Vagina (tissue), 2 donors: ENCODE results near the gene DICER1. TPM values are rescaled to one million over a fixed set of nuclear protein-coding genes. Genes with fewer than 3 reads are reported as not detected.

Experiments
- DNase-seq, 2 donors: peaks; one replicate each; pipeline ENCODE4 v3.0.0-alpha.2; 2017; ENCODE audit errors: extremely low spot score in 2 of 2
- H3K27ac ChIP-seq: fragments of 200-600 bp; sonication (generic); one replicate; pipeline ENCODE4 v1.5.1; 2019
- H3K27me3 ChIP-seq: fragments of 200-600 bp; sonication (generic); one replicate; pipeline ENCODE4 v1.5.1; 2019
- H3K36me3 ChIP-seq, 2 donors: fragments of 200-600 bp; sonication (generic); one replicate each; pipeline ENCODE4 v1.5.1; 2017 to 2019
- H3K4me1 ChIP-seq: fragments of 200-600 bp; sonication (generic); one replicate; pipeline ENCODE4 v1.5.1; 2019
- H3K4me3 ChIP-seq, 2 donors: fragments of 200-600 bp; sonication (generic); 1 replicate in 1 of 2; 2 replicates in 1 of 2; pipeline ENCODE4 v1.5.1; 2016 to 2019
- H3K9me3 ChIP-seq: fragments of 200-600 bp; sonication (generic); one replicate; pipeline ENCODE4 v1.5.1; 2019
- CTCF ChIP-seq, 3 experiments: fragments of 450-650 bp in 2 of 3; fragments of 200-600 bp in 1 of 3; sonication (generic) in 1 of 3; IDR thresholded peaks; one replicate each; pipeline ENCODE4 v1.5.1; 2017 to 2019; ENCODE audit warnings: antibody characterized with exemption in 3 of 3, mild to moderate bottlenecking in 2 of 3, moderate library complexity in 2 of 3
- POLR2A ChIP-seq, 2 donors: fragments of 450-650 bp; IDR thresholded peaks; one replicate each; pipeline ENCODE4 v1.6.1; 2017; ENCODE audit warnings: antibody characterized with exemption in 2 of 2, mild to moderate bottlenecking in 2 of 2, moderate library complexity in 2 of 2
- POLR2AphosphoS5 ChIP-seq, 2 donors: sonication (generic); formaldehyde crosslinking; IDR thresholded peaks; one replicate each; pipeline ENCODE4 v1.9.0; 2017; ENCODE audit warnings: antibody characterized with exemption in 2 of 2, mild to moderate bottlenecking in 2 of 2, low read depth in 1 of 2; ENCODE audit not compliant: insufficient read depth in 1 of 2
- intact Hi-C: fragments of 100-400 bp; cut with DNase I; formaldehyde crosslinking; loops from one replicate; pipeline ENCODE4 v1.15.1; 2023
- total RNA-seq: library from RNA; depleted of rRNA; stranded (reverse); fragments of >200 nt; gene quantifications from one replicate; pipeline ENCODE4 v1.2.3, GENCODE V29; 2016

Gene DICER1
- total RNA-seq, 1 donor from 2014 or later: 68.3 TPM

- Histone ChIP-seq H3K4me3 (no peak overlapping the region), H3K4me1 (no peaks in the 10 kb centered on the region), H3K36me3 (peaks cover 0 to 86% of the 10 kb centered on the region in 2 donors), H3K27me3 (no peaks in the 10 kb centered on the region), H3K9me3 (no peaks in the 10 kb centered on the region), H3K27ac (no peak overlapping the region)
- intact Hi-C loops: no loop called here
- no peak for DNase-seq
- TF ChIP-seq POLR2A (IDR thresholded peaks at IDR 0.05) (no peak), CTCF (IDR thresholded peaks at IDR 0.05) (no peak), POLR2AphosphoS5 (IDR thresholded peaks at IDR 0.05; ENCODE audit: insufficient read depth in 1 of 2, low read depth in 1 of 2) (no peak)
Observed at GRCh38 chr14:95106971-95107370, 50.4 kb downstream of the DICER1 start.

DNA sequence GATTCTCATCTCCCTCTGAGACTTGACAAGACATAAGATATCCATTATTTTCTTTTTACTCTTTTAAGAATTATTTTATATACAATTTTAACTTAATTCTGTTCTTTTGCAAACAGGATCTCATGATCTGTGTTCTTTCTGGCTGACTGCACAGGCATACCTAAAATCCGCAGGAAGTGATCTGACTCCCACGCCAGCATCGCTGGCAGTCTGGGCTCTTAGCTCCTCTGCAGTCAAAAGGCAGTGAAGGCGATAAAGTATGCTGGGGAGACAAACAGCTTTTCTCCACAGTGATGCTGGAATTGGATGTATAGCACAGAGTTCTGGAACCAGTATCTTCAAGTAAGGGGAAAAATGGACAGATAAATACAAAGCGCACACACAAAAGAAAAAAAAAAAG, 52.4 kb downstream of the DICER1 start:
- DNase-seq: no peak
- Histone ChIP-seq H3K36me3 (peaks cover 0 to 65% of the 10 kb centered on the region in 2 donors), H3K4me3 (no peak overlapping the region), H3K27me3 (no peaks in the 10 kb centered on the region), H3K9me3 (no peaks in the 10 kb centered on the region), H3K27ac (no peak overlapping the region), H3K4me1 (peaks cover 13% of the 10 kb centered on the region)
- TF ChIP-seq POLR2A (IDR thresholded peaks at IDR 0.05): no peak
- TF ChIP-seq CTCF (IDR thresholded peaks at IDR 0.05): no peak
- TF ChIP-seq POLR2AphosphoS5 (IDR thresholded peaks at IDR 0.05; ENCODE audit: insufficient read depth in 1 of 2, low read depth in 1 of 2): no peak
- intact Hi-C loops: no loop called here

DNA sequence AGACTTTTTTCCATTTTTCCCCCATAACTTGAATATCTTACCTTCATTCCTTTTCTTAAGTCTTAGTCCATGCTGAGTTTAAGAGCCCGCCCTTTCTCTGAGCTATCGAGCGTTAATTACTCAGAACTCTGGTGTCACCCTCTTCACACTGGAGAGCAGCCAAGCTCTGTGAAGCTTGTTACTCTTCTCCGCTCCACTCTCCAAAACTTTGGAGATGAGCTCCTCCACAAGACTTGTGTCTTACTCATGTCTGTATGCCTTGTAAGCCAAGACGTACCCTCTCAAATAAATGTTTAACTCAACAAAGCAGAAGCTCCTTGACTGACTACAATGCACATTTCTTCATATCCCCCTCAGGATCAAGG, 54.7 kb downstream of the DICER1 start:
- no peak for TF ChIP-seq POLR2A (IDR thresholded peaks at IDR 0.05)
- no peak for TF ChIP-seq CTCF (IDR thresholded peaks at IDR 0.05)
- no peak for TF ChIP-seq POLR2AphosphoS5 (IDR thresholded peaks at IDR 0.05; ENCODE audit: insufficient read depth in 1 of 2, low read depth in 1 of 2)
- Histone ChIP-seq H3K9me3 (no peaks in the 10 kb centered on the region), H3K27ac (no peak overlapping the region), H3K27me3 (no peaks in the 10 kb centered on the region), H3K4me3 (no peak overlapping the region), H3K4me1 (peaks cover 24% of the 10 kb centered on the region), H3K36me3 (peaks cover 0 to 48% of the 10 kb centered on the region in 2 donors)
- DNase-seq: no peak
- intact Hi-C loops: no loop called here

DNA sequence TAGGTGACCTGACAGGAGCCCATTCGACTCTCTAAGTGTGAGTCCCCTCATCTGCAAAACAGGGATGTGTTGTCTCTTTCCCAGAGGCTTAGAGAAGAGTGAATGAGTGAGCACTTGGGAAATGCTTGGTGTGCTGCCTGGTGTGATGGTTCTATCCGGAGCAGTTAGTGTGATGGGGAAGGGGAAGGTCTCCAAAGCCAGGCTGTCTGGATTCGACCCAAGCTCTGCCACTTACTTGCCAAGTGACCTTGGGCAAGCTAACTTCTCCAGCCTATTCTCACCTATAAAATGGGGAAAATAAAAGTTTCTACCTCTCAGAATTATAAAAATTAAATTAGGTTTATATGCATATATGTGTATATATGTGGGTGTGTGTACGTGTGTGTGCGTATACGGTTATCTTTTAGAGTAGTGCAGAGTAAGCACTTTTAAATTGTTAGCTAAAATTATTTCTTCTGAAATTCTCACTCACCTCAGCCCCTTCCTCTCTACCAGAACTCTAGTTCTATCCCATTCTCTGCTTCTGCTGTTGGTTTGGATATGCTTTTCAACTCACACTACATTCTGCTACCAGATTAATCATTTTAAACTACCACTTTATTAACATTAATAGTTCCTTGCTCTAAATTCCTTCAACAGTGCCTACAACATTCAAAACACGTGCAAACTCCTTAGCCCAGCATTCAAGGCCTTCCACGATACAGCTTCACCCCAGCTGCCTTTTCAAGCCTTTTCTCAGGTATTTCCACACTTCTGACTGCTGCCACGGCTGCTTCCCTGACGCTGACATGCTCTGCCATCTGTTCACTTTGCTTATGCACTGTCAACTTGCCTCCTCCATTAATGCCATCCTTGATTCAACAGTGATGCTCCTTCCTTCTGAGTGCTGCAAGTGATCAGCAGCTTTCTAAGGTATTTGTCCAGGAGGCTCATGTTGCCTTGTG, 55.3 kb downstream of the DICER1 start:
- Histone ChIP-seq H3K4me1 (peaks cover 24% of the 10 kb centered on the region), H3K27me3 (no peaks in the 10 kb centered on the region), H3K27ac (no peak overlapping the region), H3K9me3 (no peaks in the 10 kb centered on the region), H3K36me3 (peaks cover 0 to 42% of the 10 kb centered on the region in 2 donors), H3K4me3 (no peak overlapping the region)
- intact Hi-C loops: no loop called here
- TF ChIP-seq POLR2A (IDR thresholded peaks at IDR 0.05) (no peak), POLR2AphosphoS5 (IDR thresholded peaks at IDR 0.05; ENCODE audit: insufficient read depth in 1 of 2, low read depth in 1 of 2) (no peak), CTCF (IDR thresholded peaks at IDR 0.05) (no peak)
- no peak for DNase-seq

DNA sequence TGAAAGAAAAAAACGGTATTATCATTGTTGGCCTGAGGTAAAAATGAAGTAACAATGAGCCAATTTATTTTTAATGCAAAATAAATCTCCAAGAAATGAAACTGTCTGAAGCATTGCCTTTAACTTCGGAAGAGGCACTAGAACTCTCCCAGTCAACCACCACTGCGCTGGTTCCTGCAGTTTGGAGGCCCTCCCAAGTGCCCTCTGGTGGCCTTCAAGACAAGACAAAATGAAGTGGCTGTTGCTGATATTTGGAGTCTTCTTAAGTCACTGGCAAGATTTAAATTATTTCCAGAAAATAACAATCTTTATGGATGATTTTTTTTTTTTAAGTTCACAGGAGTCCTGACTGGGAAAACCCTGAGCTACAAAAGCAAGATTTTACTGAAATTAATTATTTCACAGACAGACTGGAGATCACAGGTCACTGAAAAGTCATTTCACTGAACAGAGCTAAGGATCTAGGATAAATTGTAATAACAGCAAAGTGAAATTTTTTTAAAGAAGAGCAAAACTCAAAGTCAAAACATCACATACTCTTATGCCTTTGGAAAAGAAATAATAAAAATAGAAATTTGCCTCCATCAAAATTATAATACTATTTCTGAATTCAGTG, 58.2 kb downstream of the DICER1 start:
- Histone ChIP-seq H3K27me3 (no peaks in the 10 kb centered on the region), H3K4me1 (peaks cover 34% of the 10 kb centered on the region), H3K36me3 (peaks cover 0 to 35% of the 10 kb centered on the region in 2 donors), H3K9me3 (no peaks in the 10 kb centered on the region), H3K27ac (no peak overlapping the region), H3K4me3 (no peak overlapping the region)
- TF ChIP-seq POLR2A (IDR thresholded peaks at IDR 0.05) (no peak), POLR2AphosphoS5 (IDR thresholded peaks at IDR 0.05; ENCODE audit: insufficient read depth in 1 of 2, low read depth in 1 of 2) (no peak), CTCF (IDR thresholded peaks at IDR 0.05) (peak in 2 of 3 experiments; percentile 39 to 71)
- intact Hi-C loops: no loop called here
- DNase-seq: no peak
